SK-N-SH (cell line): ENCODE results near the gene CFAP68. TPM values are rescaled to one million over a fixed set of nuclear protein-coding genes. Genes with fewer than 3 reads are reported as not detected.

Source experiments
- CTCF ChIA-PET: fragments of 300-600, 350-600 bp; formaldehyde crosslinking; extraction: SDS; loops from one replicate; lab custom pipeline; 2021; lab: Yijun Ruan, JAX
- POLR2A ChIA-PET: fragments of 350-600 bp; sonication (Branson Sonifier 250); formaldehyde crosslinking; extraction: SDS; loops from one replicate; lab custom pipeline; 2020; ENCODE audit warnings: antibody characterized with exemption, inconsistent platforms; lab: Yijun Ruan, JAX
- DNase-seq: peaks from one replicate; pipeline ENCODE4 v3.0.0; 2012
- H2AFZ ChIP-seq: fragments of 200-600 bp; sonication (generic); 2 replicates; pipeline ENCODE4 v1.8.1; 2016; ENCODE audit warnings: antibody characterized with exemption, mild to moderate bottlenecking, low read depth
- H3F3A ChIP-seq: fragments of 200-600 bp; sonication (generic); replicated peaks from 2 replicates; pipeline ENCODE3; 2016; ENCODE audit warnings: antibody characterized with exemption, mild to moderate bottlenecking; ENCODE audit not compliant: insufficient read depth
- H3K27ac ChIP-seq, 2 experiments: fragments of 200-500 bp in 1 of 2; fragments of 200-600 bp in 1 of 2; sonication (Bioruptor generic) in 1 of 2; sonication (generic), shearing (Covaris generic) in 1 of 2; 2 replicates each; pipeline versions ENCODE4 v1.5.1 to v1.6.1; 2014 to 2016; ENCODE audit warnings: low read depth in 2 of 2, inconsistent platforms in 1 of 2, low read length in 1 of 2, mild to moderate bottlenecking in 1 of 2, mixed read lengths in 1 of 2
- H3K27me3 ChIP-seq: fragments of 200-600 bp; sonication (generic), shearing (Covaris generic); 2 replicates; pipeline ENCODE4 v1.6.1; 2016; ENCODE audit warnings: mixed run types; ENCODE audit not compliant: insufficient read depth
- H3K36me3 ChIP-seq, 2 experiments: fragments of 200-500 bp in 1 of 2; fragments of 200-600 bp in 1 of 2; sonication (Bioruptor generic) in 1 of 2; sonication (generic) in 1 of 2; replicated peaks in 1 of 2; 2 replicates each; pipeline versions ENCODE3 to v1.5.1; 2014 to 2016; ENCODE audit warnings: low read length in 1 of 2, mild to moderate bottlenecking in 1 of 2; ENCODE audit not compliant: insufficient read depth in 2 of 2, control insufficient read depth in 1 of 2
- H3K4me1 ChIP-seq, 2 experiments: fragments of 200-500 bp in 1 of 2; fragments of 200-600 bp in 1 of 2; sonication (Bioruptor generic) in 1 of 2; sonication (generic), shearing (Covaris generic) in 1 of 2; 2 replicates each; pipeline versions ENCODE4 v1.5.1 to v1.6.1; 2014 to 2016; ENCODE audit warnings: low read depth in 1 of 2, low read length in 1 of 2, mixed run types in 1 of 2; ENCODE audit not compliant: insufficient read depth in 2 of 2, control insufficient read depth in 1 of 2
- H3K4me2 ChIP-seq: fragments of 200-600 bp; sonication (generic), shearing (Covaris generic); 2 replicates; pipeline ENCODE4 v1.6.1; 2017; ENCODE audit warnings: mixed run types
- H3K4me3 ChIP-seq, 2 experiments: fragments of 200-500 bp in 1 of 2; fragments of 200-600 bp in 1 of 2; sonication (Bioruptor generic) in 1 of 2; sonication (generic), shearing (Covaris generic) in 1 of 2; 2 replicates each; pipeline versions ENCODE4 v1.5.1 to v1.8.1; 2014 to 2016; ENCODE audit warnings: low read depth in 2 of 2, inconsistent platforms in 1 of 2, low read length in 1 of 2, mild to moderate bottlenecking in 1 of 2, mixed read lengths in 1 of 2, moderate library complexity in 1 of 2
- H3K79me2 ChIP-seq: fragments of 200-600 bp; sonication (generic); 2 replicates; pipeline ENCODE4 v1.8.1; 2017; ENCODE audit warnings: mild to moderate bottlenecking; ENCODE audit not compliant: insufficient read depth
- H3K9ac ChIP-seq: fragments of 200-600 bp; sonication (generic); 2 replicates; pipeline ENCODE4 v1.6.1; 2017; ENCODE audit warnings: mixed run types
- H3K9me2 ChIP-seq: fragments of 200-600 bp; sonication (generic); 2 replicates; pipeline ENCODE4 v1.6.1; 2017; ENCODE audit warnings: mixed run types
- H3K9me3 ChIP-seq: fragments of 200-600 bp; sonication (generic); 2 replicates; pipeline ENCODE4 v1.6.1; 2017; ENCODE audit warnings: mixed run types, mild to moderate bottlenecking, moderate library complexity
- H4K20me1 ChIP-seq: fragments of 200-600 bp; sonication (generic); 2 replicates; pipeline ENCODE4 v1.6.1; 2017; ENCODE audit warnings: mild to moderate bottlenecking, mixed run types; ENCODE audit not compliant: insufficient read depth
- ELF1 ChIP-seq: IDR thresholded peaks from 2 replicates; pipeline ENCODE4 v1.4.0; 2012
- FOSL2 ChIP-seq: IDR thresholded peaks from 2 replicates; pipeline ENCODE4 v1.4.0; 2012; ENCODE audit warnings: low read depth, mild to moderate bottlenecking, moderate library complexity, borderline replicate concordance
- JUND ChIP-seq: IDR thresholded peaks from 2 replicates; pipeline ENCODE4 v1.4.0; 2012
- NFIC ChIP-seq: IDR thresholded peaks from 2 replicates; pipeline ENCODE4 v1.4.0; 2012; ENCODE audit warnings: borderline replicate concordance
- NRF1 ChIP-seq: IDR thresholded peaks from 2 replicates; pipeline ENCODE4 v1.6.1; 2012; ENCODE audit warnings: low read depth, mild to moderate bottlenecking, low read length
- PBX3 ChIP-seq: IDR thresholded peaks from 2 replicates; pipeline ENCODE4; 2012
- POLR2AphosphoS5 ChIP-seq: IDR thresholded peaks from 2 replicates; pipeline ENCODE4 v1.6.1; 2012; ENCODE audit warnings: low read depth, low read length
- RCOR1 ChIP-seq: fragments of 150-350 bp; IDR thresholded peaks from 2 replicates; pipeline ENCODE4 v1.6.1; 2017; ENCODE audit warnings: antibody characterized with exemption, low read length
- RXRA ChIP-seq: IDR thresholded peaks from 2 replicates; pipeline ENCODE4 v1.4.0; 2012; ENCODE audit warnings: low read depth, mild to moderate bottlenecking, borderline replicate concordance
- SIN3A ChIP-seq: IDR thresholded peaks from 2 replicates; pipeline ENCODE4 v1.6.1; 2012; ENCODE audit warnings: low read depth, mild to moderate bottlenecking, low read length, moderate library complexity, borderline replicate concordance
- SMC3 ChIP-seq: IDR thresholded peaks from 2 replicates; pipeline ENCODE4 v1.6.1; 2012; ENCODE audit warnings: low read depth, low read length, improper control_type of control experiment
- TAF1 ChIP-seq: IDR thresholded peaks from 2 replicates; pipeline ENCODE4 v1.6.1; 2012; ENCODE audit warnings: low read depth, mild to moderate bottlenecking, low read length, moderate library complexity, borderline replicate concordance
- TEAD4 ChIP-seq: IDR thresholded peaks from 2 replicates; pipeline ENCODE4 v1.4.0; 2012; ENCODE audit warnings: mild to moderate bottlenecking, borderline replicate concordance; ENCODE audit not compliant: insufficient read depth
- USF1 ChIP-seq: IDR thresholded peaks from 2 replicates; pipeline ENCODE4 v1.4.0; 2012; ENCODE audit warnings: low read depth, borderline replicate concordance
- WGBS: methylation state at CpG from one replicate; pipeline ENCODE4 v1.1.6; 2017; ENCODE audit warnings: low lambda C conversion rate; 5-methylcytosine and 5-hydroxymethylcytosine counted together
- polyA plus RNA-seq, 3 experiments: library from polyadenylated mRNA; depleted of rRNA; stranded (reverse); fragments of >200 nt; gene quantifications; 2 replicates each; pipeline ENCODE4 v1.2.3, GENCODE V29; 2012
- TF ChIP-seq, protein P1 (sequence below): fragments of 150-350 bp; IDR thresholded peaks from 2 replicates; pipeline ENCODE4 v1.6.1; 2017; ENCODE audit warnings: antibody characterized with exemption, low read length, low read depth, borderline replicate concordance
- TF ChIP-seq, protein P2 (sequence below): IDR thresholded peaks from 2 replicates; pipeline ENCODE4 v1.4.0; 2012; ENCODE audit warnings: low read depth, borderline replicate concordance

CFAP68 gene
- polyA plus RNA-seq, 1 of the 3 experiments (the other 2 are of a cell fraction) = 61.2 TPM

- H3K27ac ChIP-seq = no peak overlapping the region
- CTCF ChIA-PET = interaction anchor here (1.4 kb wide), 1 partner anchor 22 kb away, joined by 4 read pairs; no protein-coding TSS in a partner anchor
Observed at GRCh38 chr11:111909378-111909777, 30.0 kb downstream of the CFAP68 start.

DNA sequence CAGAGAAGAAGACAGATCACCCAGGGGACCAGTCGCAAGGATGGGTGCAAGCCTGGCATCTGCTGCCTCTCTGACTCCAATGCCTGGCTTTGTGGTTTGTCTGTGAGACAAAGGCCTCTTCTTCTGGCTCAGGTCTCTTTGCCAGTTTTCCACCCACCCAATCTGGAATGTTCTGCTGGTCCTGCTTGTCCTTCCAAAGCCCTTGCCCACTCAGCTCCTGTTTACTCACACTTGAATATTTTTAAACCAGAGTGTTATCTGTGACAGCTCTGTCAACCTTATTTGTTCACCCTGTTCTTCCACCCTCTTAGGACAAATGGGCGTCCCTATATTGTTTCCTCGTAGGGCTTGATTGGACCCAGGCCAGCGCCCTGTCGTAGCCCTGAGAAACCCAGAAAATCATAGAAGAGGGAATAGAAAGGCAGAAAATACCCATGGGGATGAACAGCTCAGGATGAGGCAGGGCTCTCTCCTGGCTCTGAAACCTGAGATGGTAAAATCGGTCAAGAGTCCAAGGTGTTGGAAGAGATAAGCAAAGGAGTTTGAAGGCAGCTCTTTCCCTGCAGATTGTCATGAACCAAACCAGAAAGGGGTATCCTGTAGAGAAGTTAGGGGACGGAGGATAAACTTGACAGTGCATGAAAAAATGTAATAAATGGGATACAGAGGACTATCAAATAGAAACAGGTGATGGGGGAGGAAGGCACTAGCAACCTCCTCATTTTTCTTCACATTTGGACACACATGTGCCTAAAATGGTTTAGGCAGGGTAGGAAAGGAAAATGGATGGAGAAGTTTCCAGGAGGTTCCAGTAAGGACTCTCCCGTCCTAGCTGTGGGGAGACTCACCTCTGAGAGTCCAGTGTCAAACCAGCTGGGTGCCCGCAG, 31.6 kb downstream of the CFAP68 start:
- 84% methylated on average over 9 of the region's 9 CpGs for WGBS
- no peak overlapping the region for H3K4me3 ChIP-seq
- H3K9ac ChIP-seq = no peak overlapping the region
- no peak overlapping the region for H3K4me2 ChIP-seq
- ChIA-PET POLR2A (no interaction called here), CTCF (interaction anchor here (1.2 to 1.4 kb wide), 3 partner anchors 21 to 69 kb away, joined by 3 to 4 read pairs (median 3); no protein-coding TSS in a partner anchor)
- H3K9me3 ChIP-seq = no peaks in the 10 kb centered on the region
- H3K36me3 ChIP-seq = no peaks in the 10 kb centered on the region
- H3K27me3 ChIP-seq = no peaks in the 10 kb centered on the region
- TF ChIP-seq RCOR1 = no peak
- no peak for TF ChIP-seq PBX3
- TF ChIP-seq TAF1 = no peak
- TF ChIP-seq JUND = no peak
- no peak for TF ChIP-seq SIN3A
- TF ChIP-seq USF1 = no peak
- H4K20me1 ChIP-seq = no peaks in the 10 kb centered on the region
- H3K4me1 ChIP-seq = peaks cover 6 to 7% of the 10 kb centered on the region in 2 experiments; a peak in 2 of 4 replicates
- DNase-seq = no peak
- no peaks in the 10 kb centered on the region for H3K79me2 ChIP-seq
- no peak overlapping the region for H2AFZ ChIP-seq
- no peaks in the 10 kb centered on the region for H3K9me2 ChIP-seq
- H3F3A ChIP-seq = peaks cover 3% of the 10 kb centered on the region
- H3K27ac ChIP-seq = no peak overlapping the region

More at GRCh38 chr11:111909378-111909777, 30.0 kb downstream of the CFAP68 start:
- Histone ChIP-seq H3K9me2 (no peaks in the 10 kb centered on the region), H3K4me1 (peaks cover 6 to 7% of the 10 kb centered on the region in 2 experiments; a peak in 2 of 4 replicates), H3F3A (peaks cover 13% of the 10 kb centered on the region), H4K20me1 (no peaks in the 10 kb centered on the region), H2AFZ (no peak overlapping the region), H3K4me2 (no peak overlapping the region), H3K27me3 (no peaks in the 10 kb centered on the region), H3K36me3 (no peaks in the 10 kb centered on the region), H3K4me3 (no peak overlapping the region), H3K9me3 (no peaks in the 10 kb centered on the region), H3K79me2 (no peaks in the 10 kb centered on the region), H3K9ac (no peak overlapping the region)
- TF ChIP-seq RXRA (no peak), NRF1 (no peak), TEAD4 (no peak), ELF1 (no peak), TAF1 (no peak), NFIC (no peak), SMC3 (no peak), SIN3A (no peak), POLR2AphosphoS5 (no peak), FOSL2 (no peak)
- TF ChIP-seq, protein P1, sequence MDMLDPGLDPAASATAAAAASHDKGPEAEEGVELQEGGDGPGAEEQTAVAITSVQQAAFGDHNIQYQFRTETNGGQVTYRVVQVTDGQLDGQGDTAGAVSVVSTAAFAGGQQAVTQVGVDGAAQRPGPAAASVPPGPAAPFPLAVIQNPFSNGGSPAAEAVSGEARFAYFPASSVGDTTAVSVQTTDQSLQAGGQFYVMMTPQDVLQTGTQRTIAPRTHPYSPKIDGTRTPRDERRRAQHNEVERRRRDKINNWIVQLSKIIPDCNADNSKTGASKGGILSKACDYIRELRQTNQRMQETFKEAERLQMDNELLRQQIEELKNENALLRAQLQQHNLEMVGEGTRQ = no peak
- TF ChIP-seq, protein P2, sequence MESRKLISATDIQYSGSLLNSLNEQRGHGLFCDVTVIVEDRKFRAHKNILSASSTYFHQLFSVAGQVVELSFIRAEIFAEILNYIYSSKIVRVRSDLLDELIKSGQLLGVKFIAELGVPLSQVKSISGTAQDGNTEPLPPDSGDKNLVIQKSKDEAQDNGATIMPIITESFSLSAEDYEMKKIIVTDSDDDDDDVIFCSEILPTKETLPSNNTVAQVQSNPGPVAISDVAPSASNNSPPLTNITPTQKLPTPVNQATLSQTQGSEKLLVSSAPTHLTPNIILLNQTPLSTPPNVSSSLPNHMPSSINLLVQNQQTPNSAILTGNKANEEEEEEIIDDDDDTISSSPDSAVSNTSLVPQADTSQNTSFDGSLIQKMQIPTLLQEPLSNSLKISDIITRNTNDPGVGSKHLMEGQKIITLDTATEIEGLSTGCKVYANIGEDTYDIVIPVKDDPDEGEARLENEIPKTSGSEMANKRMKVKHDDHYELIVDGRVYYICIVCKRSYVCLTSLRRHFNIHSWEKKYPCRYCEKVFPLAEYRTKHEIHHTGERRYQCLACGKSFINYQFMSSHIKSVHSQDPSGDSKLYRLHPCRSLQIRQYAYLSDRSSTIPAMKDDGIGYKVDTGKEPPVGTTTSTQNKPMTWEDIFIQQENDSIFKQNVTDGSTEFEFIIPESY = no peak
- no peak for DNase-seq
- 84% methylated on average over 5 of the region's 5 CpGs for WGBS
- POLR2A ChIA-PET = no interaction called here
